HG02678 (cell line): Measurements from ENCODE around the gene CYRIA.
A peak's percentile ranks its signal among the peaks of the same experiment; 100 is the strongest.

Source experiments
- ATAC-seq: cut with Tn5 transposase; IDR thresholded peaks from one replicate; pipeline ENCODE4 v1.9.1; 2021; ENCODE audit warnings: mild to moderate bottlenecking, moderate library complexity; ENCODE audit not compliant: unreplicated experiment

The CYRIA gene

DNA sequence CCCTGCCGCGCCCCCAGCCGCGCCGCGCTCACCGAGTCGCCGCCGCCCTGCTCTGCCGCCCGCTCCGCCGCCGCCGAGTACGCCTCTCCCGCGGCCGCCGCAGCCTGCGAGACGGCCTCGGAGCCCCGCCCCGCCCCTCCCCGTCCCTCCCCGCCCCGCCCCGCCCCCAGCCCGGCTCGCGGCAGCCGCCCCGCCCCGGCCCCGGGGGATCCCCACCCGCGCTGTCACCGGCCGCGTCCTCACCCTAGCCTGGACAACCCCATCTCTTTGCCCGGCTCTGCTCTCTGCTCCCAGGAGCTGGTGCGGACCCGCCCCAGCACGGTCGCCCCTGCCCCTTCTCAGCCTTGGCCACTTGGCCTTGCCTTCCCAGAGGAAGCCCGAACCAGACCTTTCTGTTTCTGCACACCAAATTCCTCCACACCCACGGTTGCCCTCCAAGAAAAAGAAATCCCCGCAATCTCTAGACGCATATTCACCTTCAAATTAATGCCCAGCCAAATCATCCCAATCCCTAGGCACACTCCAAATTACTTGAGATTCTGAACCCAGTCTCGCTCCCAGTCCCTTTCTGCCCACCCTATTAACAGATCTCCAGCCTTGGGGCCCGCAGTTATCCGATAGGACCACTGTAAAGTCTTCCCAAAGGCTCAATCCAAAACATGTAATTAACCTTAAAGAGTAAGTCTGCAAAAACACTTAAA, at the start of gene CYRIA:
Gene CYRIA, minus strand, starts transcription at position 87 of the 701 bp plus-strand sequence. CDS start 77,715 bp downstream, outside the sequence.
- ATAC-seq: peak; percentile 77

DNA sequence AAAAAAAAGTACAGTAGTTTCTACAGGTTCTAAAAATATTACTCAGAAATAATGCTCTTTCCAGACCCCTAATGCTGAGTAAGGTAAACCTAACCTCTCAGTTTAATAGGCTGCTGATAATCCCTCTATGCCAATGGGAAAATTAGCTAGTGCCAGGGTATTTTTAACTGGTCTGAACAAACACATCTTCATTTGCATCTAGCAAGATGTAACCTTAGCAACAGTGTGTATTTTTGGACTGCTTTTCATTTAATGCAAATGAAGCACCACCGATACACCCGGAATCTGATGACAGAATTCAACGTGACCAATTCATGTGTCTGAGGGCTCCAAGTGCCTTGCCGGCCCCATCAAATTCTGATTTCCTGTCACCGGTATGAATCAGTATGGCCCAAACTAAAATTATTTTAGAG, 47.4 kb upstream of the CYRIA start:
- peak; percentile 43 for ATAC-seq

DNA sequence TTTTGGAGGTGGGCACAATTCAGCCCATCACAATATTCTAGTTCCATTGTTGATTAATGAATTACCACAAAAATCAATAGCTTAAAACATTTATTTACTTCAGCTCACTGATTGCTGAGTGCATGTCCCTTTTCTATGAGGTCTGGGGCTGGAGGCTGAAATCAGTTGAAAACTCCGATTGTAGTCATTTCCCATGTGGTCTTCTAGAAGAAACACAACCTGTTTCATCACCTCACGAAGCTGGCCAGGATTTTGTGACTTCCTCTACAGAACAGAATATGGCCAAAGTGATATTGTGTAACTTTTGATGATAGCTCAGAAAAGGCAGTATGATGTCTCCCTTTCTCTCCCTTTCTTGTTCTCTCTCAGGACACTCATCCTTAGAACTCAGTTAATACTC, 44.1 kb upstream of the CYRIA start:
- no peak for ATAC-seq

DNA sequence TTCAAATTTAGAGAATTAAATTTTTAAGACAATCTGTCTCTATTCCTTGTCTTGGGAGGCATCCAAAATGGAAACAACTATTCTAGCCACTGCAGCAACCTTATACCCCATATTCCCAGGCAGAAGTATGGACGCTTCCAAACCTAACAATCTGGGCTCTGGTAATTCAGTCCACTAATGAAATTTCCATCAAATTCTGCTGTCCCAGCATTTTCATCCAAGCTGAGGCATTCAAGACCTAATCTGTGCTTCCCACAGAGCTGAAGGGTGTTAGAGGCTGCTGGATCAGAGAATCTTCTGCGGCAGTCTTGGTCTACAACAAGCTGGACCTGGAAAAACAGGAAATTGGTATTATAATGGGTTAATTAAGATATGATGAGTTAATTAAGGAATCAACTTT, 42.5 kb upstream of the CYRIA start:
- ATAC-seq: no peak

DNA sequence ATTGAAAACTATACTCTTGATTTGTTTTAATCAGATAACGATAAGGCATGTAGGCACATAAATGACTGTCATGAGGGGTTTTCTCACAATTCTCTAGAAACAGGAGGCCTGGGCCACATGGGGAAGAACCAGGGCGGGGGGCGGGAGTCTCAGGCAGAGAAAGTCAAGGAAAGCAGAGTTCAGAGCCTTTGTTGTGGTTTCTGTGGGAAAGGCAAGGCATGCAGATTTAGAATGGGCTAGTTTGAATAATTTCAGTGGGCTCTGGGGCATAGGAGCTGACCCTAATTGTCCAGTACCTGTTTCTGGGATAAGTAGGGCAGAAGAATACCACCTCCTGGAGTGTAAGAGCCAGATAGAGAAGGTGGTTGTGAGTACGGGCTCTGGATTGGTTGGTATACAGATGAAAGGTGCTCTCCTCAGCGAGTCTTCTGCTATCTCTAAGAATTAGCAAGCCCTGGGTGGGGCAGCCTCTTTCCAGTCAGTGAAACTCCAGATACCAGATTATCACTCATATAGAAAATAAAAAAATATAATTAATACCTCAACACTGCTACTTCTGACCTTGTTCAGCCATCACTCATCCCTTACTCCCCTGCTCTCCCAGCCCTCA, 41.5 kb upstream of the CYRIA start:
- ATAC-seq: no peak

DNA sequence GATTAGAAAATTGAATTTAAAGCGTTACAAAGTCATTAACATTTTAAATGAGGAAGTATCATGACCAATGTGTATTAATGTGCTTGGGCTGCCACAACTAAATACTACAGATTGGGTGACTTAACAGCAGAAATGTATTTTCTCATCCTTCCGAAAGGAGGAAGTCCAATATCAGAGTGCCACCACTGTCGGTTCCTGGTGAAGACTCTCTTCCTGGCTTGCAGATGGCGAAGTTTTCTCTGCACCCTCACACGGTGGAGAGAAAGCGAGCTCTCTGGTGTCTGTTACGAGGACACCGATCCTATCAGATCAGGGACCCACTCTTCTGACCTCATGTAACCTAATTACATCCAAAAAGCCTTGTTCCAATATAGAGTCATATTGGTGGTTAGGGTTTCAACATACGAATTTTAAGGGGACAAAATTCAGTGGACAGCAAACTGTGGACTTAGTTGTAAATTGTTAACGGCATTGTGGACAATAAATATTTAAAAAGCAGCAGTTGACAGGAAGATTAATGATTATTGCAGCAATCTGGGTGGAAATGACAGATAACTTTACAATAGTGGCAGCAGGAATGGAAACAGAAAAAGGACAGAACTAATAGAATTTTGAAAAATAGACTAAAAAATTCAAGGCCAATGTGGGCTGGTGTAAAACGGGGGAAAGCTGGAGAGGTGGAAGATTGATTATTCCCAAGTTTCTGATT, 35.1 kb upstream of the CYRIA start:
- ATAC-seq: no peak

DNA sequence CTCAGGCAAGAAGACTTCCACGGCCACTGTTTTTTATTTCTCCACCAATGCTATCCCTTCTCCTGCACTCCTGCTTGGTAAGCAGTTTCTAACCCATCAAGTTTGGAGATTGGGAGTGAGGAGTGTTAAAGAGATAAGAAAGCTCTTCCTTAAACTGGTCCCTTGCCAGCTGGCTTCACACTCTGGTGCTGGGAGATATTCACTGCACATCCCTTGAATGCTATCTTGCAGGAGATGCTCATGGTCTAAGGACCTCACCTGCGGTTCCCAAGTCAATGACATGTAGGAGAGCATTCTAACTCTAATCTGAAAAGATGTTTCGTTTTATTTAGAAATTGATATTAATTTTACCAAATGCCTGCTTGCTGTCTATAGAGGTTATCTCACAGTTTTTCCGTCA, 28.2 kb upstream of the CYRIA start:
- ATAC-seq: no peak

DNA sequence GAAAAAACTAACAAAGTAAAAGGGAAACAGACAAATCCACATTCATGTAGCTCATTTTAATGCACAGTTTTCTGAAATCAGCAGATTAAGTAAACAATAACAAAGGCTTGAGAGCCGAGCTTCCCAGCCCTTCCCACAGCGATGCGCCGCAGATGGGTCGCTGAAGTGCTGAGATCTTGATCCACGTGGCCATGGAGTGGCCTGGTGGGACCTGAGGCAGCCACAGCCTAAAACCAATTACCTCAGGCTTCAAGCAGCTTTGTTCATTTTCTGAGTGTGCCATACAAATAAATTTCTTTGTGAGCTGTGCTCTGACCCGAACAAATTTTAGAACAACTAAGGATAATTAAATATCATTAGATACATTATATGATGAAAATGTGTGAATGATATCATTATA, 25.6 kb upstream of the CYRIA start:
- ATAC-seq: no peak

DNA sequence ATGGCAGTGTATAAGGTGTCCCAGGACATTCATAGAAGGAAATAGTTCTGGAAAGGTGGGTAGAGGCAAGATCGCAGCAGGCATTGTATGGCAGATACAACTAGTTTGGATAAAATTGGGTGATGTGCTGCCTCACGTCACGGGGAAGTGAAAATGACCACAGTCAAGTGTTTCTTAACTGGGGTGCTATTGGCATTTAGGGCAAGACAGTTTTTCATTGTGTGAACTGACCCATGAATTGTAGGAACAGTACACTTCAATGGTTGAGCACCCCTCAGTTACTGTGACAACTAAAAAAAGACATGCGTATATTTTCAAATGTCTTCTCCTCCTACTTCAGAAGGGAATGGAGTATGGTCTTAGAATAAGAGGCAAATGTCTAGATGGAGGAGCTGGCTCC, 22.3 kb upstream of the CYRIA start:
- ATAC-seq: no peak

DNA sequence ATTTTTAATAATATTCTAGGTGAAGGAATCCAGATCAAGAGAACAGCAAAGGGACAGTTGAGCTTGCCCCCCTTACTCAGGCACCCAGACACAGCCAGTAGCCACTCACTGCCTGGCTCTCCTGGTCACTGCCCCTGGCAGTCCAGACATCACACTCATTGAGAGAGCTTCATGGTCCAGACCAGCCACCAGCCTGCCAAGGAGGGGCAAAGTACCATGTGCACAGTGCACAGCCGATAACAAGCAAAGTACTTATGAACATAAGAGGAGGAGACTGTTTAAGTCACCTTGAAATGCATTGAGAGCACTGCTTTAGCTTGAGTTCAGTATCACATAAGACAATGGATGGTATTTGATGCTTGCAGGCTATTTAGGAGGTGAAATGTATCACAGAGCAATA, 21.6 kb upstream of the CYRIA start:
- ATAC-seq: no peak

DNA sequence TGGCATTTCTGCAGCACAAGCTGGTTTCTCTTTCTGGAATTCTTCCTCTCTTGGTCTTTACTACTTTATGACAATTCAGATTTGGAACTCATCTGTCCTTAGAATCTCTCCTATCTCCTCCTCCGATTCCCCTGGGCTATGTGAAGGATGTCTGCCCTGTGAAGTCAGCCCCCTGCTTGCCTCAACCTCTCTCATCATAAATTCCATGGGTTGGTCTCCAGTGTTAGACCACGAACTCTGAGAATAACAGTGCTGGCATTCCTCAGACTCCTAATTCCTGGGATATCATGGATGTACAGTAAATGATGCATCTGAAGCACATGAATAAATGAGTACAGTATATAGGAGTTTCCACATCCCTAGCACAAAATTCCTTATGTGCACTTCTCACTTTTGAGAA, 21.0 kb upstream of the CYRIA start:
- no peak for ATAC-seq

DNA sequence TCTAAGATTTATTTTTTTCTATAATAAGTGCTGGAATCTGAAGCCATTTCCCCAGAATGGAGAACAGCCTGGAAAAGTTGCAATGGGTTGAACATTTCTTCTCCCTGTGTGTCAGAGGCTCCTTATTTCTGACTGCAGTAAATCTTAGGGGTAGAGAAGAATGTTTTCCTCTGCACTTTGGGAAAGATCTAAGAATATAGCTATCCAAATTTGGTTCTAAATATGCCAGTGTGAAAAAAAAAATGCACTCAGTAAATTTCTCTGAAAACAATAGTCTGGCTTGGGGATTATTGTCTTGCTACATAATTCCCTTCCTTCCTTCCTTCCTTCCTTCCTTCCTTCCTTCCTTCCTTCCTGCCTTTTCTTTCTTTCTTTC, 19.7 kb upstream of the CYRIA start:
- ATAC-seq: no peak

DNA sequence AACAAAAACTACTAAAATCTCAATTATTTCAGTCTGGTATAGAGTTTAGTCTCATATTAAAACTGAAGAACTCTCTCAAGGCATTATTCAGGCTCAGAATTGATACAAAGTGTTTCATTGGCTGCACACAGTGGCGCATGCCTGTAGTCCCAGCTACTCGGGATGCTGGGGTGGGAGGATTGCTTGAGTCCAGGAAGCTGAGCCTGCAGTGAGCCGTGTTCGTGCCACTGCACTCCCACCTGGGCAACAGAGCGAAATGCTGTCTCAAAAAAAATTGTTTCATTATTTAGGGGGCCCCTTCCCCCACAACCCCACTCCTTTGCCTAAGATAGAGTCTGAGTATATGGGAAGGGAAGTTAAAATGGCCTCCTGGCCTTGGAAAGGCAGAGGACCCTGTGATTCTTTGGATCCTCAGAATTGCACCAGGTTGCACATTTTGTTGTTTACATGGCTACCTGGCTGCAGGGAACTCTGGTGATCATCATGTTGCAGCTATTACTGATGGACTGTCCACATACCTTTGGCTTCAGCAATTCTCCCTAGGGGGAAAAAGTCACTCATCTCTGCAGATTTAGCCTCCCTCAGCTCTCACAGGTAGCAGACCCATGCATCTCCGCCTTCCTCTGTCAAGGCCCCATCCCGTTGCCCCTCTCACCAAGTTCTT, 19.2 kb upstream of the CYRIA start:
- no peak for ATAC-seq

DNA sequence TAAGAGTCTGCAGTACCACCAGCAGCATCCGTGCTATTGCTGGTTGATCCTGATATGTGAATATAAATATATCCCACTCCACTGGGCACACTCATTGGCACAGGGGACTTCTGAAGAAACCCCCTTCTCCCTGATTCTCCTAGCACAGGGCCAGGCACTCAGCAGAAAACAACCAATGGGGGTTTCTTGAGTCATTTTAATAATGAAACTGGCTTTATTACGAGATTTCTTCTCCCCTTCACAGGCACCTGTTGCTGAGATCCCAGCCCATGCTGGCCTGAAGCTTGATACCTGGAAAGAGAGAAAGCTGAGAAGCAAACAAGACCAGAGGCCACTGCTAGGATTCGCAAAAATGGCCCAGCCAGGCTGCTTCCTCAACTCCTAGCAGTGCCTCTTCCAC, 17.9 kb upstream of the CYRIA start:
- no peak for ATAC-seq

DNA sequence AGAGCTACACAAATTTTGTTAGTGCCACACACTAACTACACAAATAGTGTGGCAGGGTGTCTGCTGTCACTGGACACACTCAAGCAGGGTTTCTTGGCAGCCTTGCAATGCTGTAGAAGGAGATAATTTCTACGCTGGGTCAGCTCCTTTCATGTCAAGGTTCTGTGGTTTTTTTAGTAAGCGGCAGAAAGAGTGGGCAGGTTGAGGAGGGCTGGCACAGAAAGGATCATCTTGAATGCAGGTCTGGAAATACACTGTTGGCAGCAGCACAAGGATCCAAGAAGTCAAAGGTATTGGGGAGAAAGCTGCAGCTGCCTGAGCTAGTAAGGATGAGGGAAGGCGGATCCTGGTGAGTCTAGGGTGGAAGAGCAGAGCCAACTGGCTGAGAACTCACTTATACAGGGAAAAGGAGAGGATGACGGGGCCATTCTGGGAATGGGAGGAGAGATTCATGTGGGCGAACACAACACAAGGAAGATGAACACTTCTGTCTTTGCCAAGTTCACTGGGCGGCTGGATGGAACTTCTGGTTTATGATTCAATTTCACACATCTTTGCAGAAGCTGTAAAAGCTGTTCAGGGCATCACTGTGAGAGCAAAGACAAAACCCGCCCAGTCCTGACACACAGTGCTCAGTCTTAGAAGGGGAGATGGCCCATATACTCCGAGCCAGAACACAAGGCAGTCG, 16.9 kb upstream of the CYRIA start:
- ATAC-seq: no peak

DNA sequence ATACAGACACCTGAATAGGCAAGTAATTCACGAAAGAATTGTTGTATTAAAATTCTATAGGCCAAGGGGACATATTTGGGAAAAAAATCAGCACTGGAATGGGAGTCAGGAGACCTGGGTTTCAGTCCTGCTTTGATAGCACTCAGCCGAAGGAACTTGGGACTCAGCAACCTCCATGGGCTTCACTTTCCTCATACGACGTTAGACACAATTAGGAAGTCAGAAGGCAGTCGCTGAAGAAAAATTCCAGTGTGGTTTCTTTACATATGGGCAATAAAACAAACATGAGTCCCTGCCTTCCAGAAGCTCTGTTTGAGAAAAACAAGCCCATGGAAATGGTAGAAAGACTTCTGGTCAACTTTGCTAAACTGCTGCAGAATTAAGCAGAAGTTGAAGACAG, 15.1 kb upstream of the CYRIA start:
- no peak for ATAC-seq

DNA sequence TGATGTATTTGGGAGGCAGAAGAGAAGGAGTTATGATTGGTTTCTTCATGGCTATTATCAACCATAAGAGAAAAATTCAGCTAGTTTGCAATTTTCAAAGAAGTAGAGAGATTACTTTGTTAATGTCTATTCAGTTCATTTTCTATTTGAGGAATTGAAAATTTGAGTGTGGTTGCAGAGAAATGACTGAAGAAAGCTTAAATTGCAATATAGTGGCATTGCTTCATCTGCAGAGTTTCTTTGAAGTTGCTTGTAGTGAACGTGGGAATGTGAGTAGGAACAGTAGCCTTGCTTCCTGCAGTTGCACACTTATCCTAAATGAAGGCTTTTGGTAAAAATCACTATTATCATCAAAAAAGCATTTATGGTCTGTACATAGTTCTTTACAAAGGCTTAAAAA, 14.7 kb upstream of the CYRIA start:
- ATAC-seq: no peak

DNA sequence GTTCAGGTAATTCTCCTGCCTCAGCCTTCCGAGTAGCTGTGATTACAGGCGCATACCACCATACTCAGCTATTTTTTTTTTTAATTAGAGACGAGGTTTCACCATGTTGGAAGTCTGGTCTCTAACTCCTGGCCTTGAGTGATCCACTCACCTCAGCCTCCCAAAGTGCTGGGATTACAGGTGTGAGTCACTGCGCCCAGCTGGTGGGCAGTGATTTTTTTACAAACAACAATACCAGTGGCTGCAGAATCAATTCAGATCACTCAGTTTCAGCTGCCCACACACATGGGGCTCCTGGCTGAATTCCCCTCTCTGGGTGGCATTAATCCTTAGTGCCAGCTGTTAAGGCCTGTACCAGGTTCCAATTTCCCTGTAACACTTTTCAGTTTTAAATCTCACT, 13.3 kb upstream of the CYRIA start:
- ATAC-seq: no peak

DNA sequence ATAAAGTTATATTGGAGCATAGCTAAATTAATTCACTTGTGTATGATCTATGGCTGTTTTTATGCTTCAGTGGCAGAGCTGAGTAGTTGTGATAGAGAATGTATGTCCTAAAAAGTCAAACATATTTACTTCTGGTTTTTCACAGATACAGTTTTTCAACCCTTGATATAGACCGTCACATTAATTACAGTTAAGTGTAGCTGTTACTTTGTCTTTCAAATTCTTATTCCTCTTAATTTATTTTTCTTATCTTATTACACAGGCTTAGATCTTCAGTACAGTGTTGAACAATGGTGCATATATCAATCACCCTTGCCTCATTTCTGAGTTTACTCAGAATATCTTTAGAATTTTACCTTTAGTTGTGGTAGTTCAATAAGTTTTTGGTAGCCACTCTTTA, 12.2 kb upstream of the CYRIA start:
- ATAC-seq: no peak

DNA sequence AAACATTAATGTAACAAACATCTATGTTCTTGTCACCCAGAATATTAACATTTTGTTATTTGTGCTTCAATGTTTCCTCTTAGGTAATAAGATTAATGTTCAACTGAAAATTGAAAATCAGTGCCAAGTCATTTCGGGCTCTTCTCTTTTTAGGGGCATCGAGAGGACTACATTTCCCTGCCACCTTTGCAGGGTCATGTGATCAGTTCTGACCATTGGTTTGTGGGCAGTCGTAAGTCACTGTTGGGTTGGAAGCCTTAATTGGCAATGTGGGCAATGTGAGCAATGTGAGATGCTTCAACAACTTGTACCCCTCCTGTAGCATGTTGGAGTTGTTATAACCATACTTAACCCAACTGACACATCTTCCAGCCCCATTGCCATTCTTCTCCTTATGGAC, 10.1 kb upstream of the CYRIA start:
- ATAC-seq: no peak

DNA sequence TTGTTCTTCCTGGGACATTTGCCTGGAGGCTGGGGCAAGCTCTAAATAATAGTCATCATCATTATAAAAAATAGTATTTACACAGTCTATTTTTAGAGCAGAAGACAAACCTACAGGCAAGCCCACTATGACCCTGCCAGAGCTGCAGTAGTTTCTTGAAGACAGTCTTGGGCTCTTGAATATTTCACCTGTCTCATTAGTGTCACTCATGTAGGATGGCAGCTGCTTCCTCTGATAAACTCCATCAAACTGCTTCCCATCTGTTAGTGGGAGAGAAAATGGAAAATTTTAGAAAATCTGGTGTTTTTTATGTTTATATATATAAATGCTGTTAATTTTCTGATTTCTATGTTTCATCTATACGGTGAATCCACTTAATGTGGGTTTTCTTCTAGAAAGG, 8.5 kb upstream of the CYRIA start:
- ATAC-seq: no peak
